VCaP (cell line): ENCODE data around the gene SPAAR.
"Not testable (repeated sequence)": the region's sequence is repeated elsewhere in the genome, so short reads cannot be mapped to it uniquely, and the experiment has no call there.

Experiments used
- H3K27ac ChIP-seq: fragments of 450-650 bp; 2 replicates; pipeline ENCODE4 v1.5.1; 2017
- CTCF ChIP-seq: fragments of 450-650 bp; conservative IDR thresholded peaks from 2 replicates; pipeline ENCODE4 v1.5.1; 2017; ENCODE audit warnings: mild to moderate bottlenecking, moderate library complexity

Gene SPAAR

GRCh38 chr9:35868933-35869332 lies 40.4 kb upstream of the SPAAR start:
- H3K27ac ChIP-seq, result no peak overlapping the region
- TF ChIP-seq CTCF, result no peak

- H3K27ac ChIP-seq, result no peak overlapping the region
- TF ChIP-seq CTCF, result no peak
Measured at GRCh38 chr9:35869621-35870216, 39.6 kb upstream of the SPAAR start.

- H3K27ac ChIP-seq, result no peak within 1 kb of the TSS
- TF ChIP-seq CTCF, result no peak
Measured at GRCh38 chr9:35870351-35870923, 38.9 kb upstream of the SPAAR start, which contains the start of gene OR13J1. Gene OR13J1, minus strand, starts transcription at chr9:35870401. Its CDS starts 0 bp downstream, at chr9:35870401.

GRCh38 chr9:35871545-35871944 lies 37.7 kb upstream of the SPAAR start:
- no peak overlapping the region for H3K27ac ChIP-seq
- TF ChIP-seq CTCF, result no peak

GRCh38 chr9:35872505-35872904 lies 36.8 kb upstream of the SPAAR start:
- no peak for TF ChIP-seq CTCF
- H3K27ac ChIP-seq, result no peak overlapping the region

- peak; percentile 100 for TF ChIP-seq CTCF
- H3K27ac ChIP-seq, result no peak overlapping the region
Measured at GRCh38 chr9:35882263-35882848, 26.9 kb upstream of the SPAAR start.

GRCh38 chr9:35882996-35883395 lies 26.3 kb upstream of the SPAAR start:
- TF ChIP-seq CTCF, result no peak
- H3K27ac ChIP-seq, result no peak overlapping the region

GRCh38 chr9:35884908-35885307 lies 24.4 kb upstream of the SPAAR start:
- H3K27ac ChIP-seq, result not testable (repeated sequence)
